Uterus (tissue), 2 donors: ENCODE measurements around the gene IL3.

ENCODE experiments used
- CTCF ChIP-seq, 4 experiments: fragments of 200-600 bp in 2 of 4; fragments of 450-650 bp in 2 of 4; sonication (generic) in 2 of 4; IDR thresholded peaks; one replicate each; pipeline ENCODE4 v1.5.1; 2016 to 2019; ENCODE audit warnings: antibody characterized with exemption in 4 of 4, mild to moderate bottlenecking in 2 of 4, moderate library complexity in 1 of 4
- POLR2A ChIP-seq, 2 donors: fragments of 450-650 bp; IDR thresholded peaks; one replicate each; pipeline ENCODE4 v1.6.1; 2016; ENCODE audit warnings: antibody characterized with exemption in 2 of 2, mild to moderate bottlenecking in 1 of 2, moderate library complexity in 1 of 2

GRCh38 chr5:132071338-132071707, 10.9 kb downstream of the IL3 start:
- TF ChIP-seq CTCF (IDR thresholded peaks at IDR 0.05) (no peak), POLR2A (IDR thresholded peaks at IDR 0.05) (no peak)
